ENCODE results near the gene HELZ2.

- TF ChIP-seq, protein P1, sequence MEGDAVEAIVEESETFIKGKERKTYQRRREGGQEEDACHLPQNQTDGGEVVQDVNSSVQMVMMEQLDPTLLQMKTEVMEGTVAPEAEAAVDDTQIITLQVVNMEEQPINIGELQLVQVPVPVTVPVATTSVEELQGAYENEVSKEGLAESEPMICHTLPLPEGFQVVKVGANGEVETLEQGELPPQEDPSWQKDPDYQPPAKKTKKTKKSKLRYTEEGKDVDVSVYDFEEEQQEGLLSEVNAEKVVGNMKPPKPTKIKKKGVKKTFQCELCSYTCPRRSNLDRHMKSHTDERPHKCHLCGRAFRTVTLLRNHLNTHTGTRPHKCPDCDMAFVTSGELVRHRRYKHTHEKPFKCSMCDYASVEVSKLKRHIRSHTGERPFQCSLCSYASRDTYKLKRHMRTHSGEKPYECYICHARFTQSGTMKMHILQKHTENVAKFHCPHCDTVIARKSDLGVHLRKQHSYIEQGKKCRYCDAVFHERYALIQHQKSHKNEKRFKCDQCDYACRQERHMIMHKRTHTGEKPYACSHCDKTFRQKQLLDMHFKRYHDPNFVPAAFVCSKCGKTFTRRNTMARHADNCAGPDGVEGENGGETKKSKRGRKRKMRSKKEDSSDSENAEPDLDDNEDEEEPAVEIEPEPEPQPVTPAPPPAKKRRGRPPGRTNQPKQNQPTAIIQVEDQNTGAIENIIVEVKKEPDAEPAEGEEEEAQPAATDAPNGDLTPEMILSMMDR (conservative IDR thresholded peaks at IDR 0.05; ENCODE audit: low read length): no peak
- TF ChIP-seq EZH2phosphoT487 (IDR thresholded peaks at IDR 0.05; ENCODE audit: borderline replicate concordance, low read depth, low read length): no peak
Observed at GRCh38 chr20:63591147-63591533, 17.1 kb upstream of the HELZ2 start.
